ENCODE measurements around the gene SMPDL3A.

DNA sequence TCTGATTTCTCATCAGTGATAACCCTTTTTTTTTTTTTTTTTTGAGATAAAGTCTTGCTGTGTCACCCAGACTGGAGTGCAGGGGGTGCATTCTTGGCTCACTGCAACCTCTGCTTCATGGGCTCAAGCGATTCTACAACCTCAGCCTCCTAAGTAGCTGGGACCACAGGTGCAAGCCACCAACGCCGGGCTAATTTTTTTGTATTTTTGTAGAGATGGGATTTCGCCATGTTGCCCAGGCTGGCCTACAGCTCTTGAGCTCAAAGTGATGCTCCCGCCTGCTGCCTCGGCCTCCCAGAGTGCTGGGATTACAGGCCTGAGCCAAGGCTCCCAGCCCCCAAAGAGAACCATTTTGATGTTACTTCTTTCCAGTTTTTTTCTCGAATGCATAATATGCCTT is 7.3 kb upstream of the SMPDL3A start:
- TF ChIP-seq, protein P1, sequence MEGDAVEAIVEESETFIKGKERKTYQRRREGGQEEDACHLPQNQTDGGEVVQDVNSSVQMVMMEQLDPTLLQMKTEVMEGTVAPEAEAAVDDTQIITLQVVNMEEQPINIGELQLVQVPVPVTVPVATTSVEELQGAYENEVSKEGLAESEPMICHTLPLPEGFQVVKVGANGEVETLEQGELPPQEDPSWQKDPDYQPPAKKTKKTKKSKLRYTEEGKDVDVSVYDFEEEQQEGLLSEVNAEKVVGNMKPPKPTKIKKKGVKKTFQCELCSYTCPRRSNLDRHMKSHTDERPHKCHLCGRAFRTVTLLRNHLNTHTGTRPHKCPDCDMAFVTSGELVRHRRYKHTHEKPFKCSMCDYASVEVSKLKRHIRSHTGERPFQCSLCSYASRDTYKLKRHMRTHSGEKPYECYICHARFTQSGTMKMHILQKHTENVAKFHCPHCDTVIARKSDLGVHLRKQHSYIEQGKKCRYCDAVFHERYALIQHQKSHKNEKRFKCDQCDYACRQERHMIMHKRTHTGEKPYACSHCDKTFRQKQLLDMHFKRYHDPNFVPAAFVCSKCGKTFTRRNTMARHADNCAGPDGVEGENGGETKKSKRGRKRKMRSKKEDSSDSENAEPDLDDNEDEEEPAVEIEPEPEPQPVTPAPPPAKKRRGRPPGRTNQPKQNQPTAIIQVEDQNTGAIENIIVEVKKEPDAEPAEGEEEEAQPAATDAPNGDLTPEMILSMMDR (IDR thresholded peaks at IDR 0.05; ENCODE audit: borderline replicate concordance, extremely low read depth, low read length, poor library complexity, severe bottlenecking) = no peak
- no peak for TF ChIP-seq EZH2 (IDR thresholded peaks at IDR 0.05; ENCODE audit: borderline replicate concordance, low read depth, low read length, severe bottlenecking)

Measured in DND-41 (cell line).